Stomach (tissue), 4 donors: ENCODE data around the gene C1orf174.

Experiments
- POLR2AphosphoS5 ChIP-seq, 3 donors: sonication (generic); formaldehyde crosslinking; IDR thresholded peaks; one replicate each; pipeline ENCODE4 v1.6.1; 2016; ENCODE audit warnings: antibody characterized with exemption in 3 of 3
- TF ChIP-seq, protein P1 (sequence below), 7 experiments: fragments of 450-650 bp in 4 of 7; fragments of 200-600 bp in 3 of 7; sonication (generic) in 3 of 7; IDR thresholded peaks; one replicate each; pipeline ENCODE4 v1.5.1; 2016 to 2019; ENCODE audit warnings: antibody characterized with exemption in 7 of 7, control low read depth in 2 of 7, mild to moderate bottlenecking in 1 of 7

DNA sequence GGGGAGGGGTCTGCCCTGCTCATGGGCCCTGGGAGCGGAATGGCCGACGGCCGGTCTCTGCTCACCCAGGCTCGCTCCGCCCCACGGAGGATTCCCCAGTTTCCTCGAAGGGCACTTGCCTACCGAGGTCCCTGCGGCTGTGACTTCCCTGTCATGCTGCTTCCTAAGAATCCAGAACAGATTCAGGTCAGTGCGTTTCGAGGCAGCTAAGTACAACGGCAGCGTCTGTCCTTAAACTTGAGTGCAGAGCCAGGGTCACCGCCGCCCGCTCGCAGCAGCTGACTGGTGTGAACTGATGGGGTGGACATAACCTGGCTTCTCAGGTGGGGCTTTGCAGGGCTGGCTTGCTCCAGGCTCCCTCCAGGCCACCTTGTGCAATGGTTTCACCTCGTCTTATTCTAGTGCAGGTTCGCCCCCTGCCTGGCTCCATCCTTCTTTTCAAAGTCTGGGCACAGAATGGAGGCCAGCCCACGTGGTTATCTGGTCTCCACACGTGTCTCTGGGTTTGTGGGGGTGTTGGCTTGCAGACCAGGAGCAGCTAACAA lies 7.6 kb upstream of the C1orf174 start:
- TF ChIP-seq POLR2AphosphoS5 (IDR thresholded peaks at IDR 0.05): no peak
- TF ChIP-seq, protein P1, sequence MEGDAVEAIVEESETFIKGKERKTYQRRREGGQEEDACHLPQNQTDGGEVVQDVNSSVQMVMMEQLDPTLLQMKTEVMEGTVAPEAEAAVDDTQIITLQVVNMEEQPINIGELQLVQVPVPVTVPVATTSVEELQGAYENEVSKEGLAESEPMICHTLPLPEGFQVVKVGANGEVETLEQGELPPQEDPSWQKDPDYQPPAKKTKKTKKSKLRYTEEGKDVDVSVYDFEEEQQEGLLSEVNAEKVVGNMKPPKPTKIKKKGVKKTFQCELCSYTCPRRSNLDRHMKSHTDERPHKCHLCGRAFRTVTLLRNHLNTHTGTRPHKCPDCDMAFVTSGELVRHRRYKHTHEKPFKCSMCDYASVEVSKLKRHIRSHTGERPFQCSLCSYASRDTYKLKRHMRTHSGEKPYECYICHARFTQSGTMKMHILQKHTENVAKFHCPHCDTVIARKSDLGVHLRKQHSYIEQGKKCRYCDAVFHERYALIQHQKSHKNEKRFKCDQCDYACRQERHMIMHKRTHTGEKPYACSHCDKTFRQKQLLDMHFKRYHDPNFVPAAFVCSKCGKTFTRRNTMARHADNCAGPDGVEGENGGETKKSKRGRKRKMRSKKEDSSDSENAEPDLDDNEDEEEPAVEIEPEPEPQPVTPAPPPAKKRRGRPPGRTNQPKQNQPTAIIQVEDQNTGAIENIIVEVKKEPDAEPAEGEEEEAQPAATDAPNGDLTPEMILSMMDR (IDR thresholded peaks at IDR 0.05): no peak
